ENCODE data around the gene ITPRIP.

- no peak for TF ChIP-seq ELF1 (IDR thresholded peaks at IDR 0.05; ENCODE audit: borderline replicate concordance, low read depth)
- TF ChIP-seq POLR2AphosphoS5 (IDR thresholded peaks at IDR 0.05; ENCODE audit: low read depth, low read length), result no peak
- TF ChIP-seq CEBPB (IDR thresholded peaks at IDR 0.05; ENCODE audit: low read depth), result no peak
- no peak for TF ChIP-seq ZNF274 (IDR thresholded peaks at IDR 0.05; ENCODE audit: low read depth, low read length)
- TF ChIP-seq EZH2 (IDR thresholded peaks at IDR 0.05), result no peak
- TF ChIP-seq CTCF (IDR thresholded peaks at IDR 0.05 in 2 of 3, conservative IDR thresholded peaks at IDR 0.05 in 1 of 3; ENCODE audit: borderline replicate concordance in 1 of 3, insufficient read depth in 1 of 3, low read depth in 2 of 3, low read length in 2 of 3), result no peak
- no peak for TF ChIP-seq FOSL1 (IDR thresholded peaks at IDR 0.05; ENCODE audit: low read depth)
- no peak for TF ChIP-seq RAD21 (IDR thresholded peaks at IDR 0.05; ENCODE audit: low read depth)
- TF ChIP-seq POLR2A (IDR thresholded peaks at IDR 0.05; ENCODE audit: borderline replicate concordance, extremely low read depth, insufficient read depth, insufficient read length), result no peak
- TF ChIP-seq REST (IDR thresholded peaks at IDR 0.05; ENCODE audit: low read depth), result no peak
Observed at GRCh38 chr10:104348601-104349000, 10.3 kb upstream of the ITPRIP start.

Measured in HCT116 (cell line).